HepG2 (cell line): ENCODE measurements around the gene RAB33B.

ENCODE experiments used
- BRF2 ChIP-seq: sonication (generic); formaldehyde crosslinking; IDR thresholded peaks from 2 replicates; pipeline ENCODE4 v1.8.1; 2022; ENCODE audit warnings: mild to moderate bottlenecking, missing genetic modification reagents
- U2AF1 ChIP-seq: fragments of 200-400 bp; formaldehyde crosslinking; optimal IDR thresholded peaks from 2 replicates; pipeline ENCODE3; 2017; ENCODE audit warnings: mild to moderate bottlenecking, low read depth, low read length
- ZUFSP ChIP-seq: sonication (generic); formaldehyde crosslinking; IDR thresholded peaks from 2 replicates; pipeline ENCODE4 v1.9.0; 2021; ENCODE audit warnings: missing genetic modification reagents, mild to moderate bottlenecking, borderline replicate concordance

GRCh38 chr4:139472852-139473251, 18.9 kb downstream of the RAB33B start:
- TF ChIP-seq U2AF1 (no peak), ZUFSP (CRISPR knock-in tag) (no peak), BRF2 (CRISPR knock-in tag) (no peak)
